ENCODE results near the gene DKKL1. TPM values are rescaled to one million over a fixed set of nuclear protein-coding genes. Genes with fewer than 3 reads are reported as not detected.

Gene DKKL1
- total RNA-seq, 1 donor from 2014 or later, result 2.1 TPM

DNA sequence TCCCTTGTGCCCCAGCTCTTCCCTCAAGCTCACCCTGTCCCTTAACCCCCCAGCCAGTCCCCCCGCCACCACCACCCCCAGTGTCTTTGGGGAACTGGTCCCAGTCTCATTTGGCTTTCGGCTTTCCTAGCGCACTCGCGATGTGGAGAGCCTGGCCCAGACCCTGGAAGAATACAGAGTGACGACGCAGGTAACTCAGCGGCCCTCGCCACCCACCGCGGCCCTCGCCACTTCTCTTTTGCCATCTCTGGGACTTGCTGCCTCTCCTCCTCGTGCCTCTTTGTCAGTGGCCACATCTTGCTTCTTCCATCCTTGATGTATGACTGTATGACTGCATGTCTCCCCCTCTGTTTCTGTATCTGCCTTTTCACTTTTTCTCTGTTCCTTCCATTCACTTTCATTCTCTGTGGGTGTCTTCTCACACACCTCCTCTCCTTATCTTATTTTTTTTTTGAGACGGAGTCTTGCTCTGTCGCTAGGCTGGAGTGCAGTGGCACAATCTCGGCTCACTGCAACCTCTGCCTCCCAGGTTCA is 43.9 kb downstream of the DKKL1 start:
- Mint-ChIP-seq H3K4me1 (ENCODE audit: low read depth) (peaks cover 7% of the 10 kb centered on the region), H3K4me3 (ENCODE audit: unreplicated experiment) (no peak overlapping the region), H3K36me3 (ENCODE audit: low read depth) (no peaks in the 10 kb centered on the region), H3K27me3 (ENCODE audit: low read depth) (peaks cover 3% of the 10 kb centered on the region), H3K9me3 (ENCODE audit: low read depth) (no peaks in the 10 kb centered on the region), H3K27ac (ENCODE audit: unreplicated experiment) (no peak overlapping the region)
- no peak for TF ChIP-seq CTCF (IDR thresholded peaks at IDR 0.05)
- DNase-seq (ENCODE audit: low spot score), result no peak

DNA sequence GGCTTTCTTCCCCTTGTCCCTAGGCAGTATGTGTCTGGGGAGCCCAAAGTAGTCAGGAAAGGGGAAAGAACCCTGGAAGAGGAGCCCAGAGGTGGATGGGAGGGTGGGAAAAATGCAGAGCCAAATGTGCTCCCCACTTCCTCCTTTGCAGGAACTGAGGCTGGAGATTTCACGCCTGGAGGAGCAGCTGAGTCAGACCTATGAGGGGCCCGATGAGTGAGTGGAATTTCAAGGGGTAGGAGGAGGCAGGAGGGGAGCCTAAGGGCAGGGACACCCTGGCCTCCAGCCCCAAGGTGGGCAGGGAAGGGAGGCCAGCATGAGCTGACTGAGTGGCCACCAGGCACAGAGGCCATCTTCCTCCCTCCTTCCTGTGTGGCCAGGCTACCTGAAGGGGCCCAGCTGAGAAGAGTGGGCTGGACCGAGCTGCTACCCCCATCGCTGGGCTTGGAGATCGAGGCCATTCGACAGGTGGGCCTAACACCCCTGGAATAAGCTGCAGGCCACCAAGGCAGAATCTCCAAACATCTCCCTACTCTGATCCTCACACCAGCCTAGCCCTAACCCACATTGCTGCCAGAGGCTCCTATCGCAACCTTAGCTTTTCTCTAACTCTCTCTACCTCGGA is 45.3 kb downstream of the DKKL1 start:
- peaks cover under 1% of the 10 kb centered on the region for H3K4me1 Mint-ChIP-seq (ENCODE audit: low read depth)
- DNase-seq (ENCODE audit: low spot score), result no peak
- no peak overlapping the region for H3K4me3 Mint-ChIP-seq (ENCODE audit: unreplicated experiment)
- TF ChIP-seq CTCF (IDR thresholded peaks at IDR 0.05), result no peak
- no peaks in the 10 kb centered on the region for H3K9me3 Mint-ChIP-seq (ENCODE audit: low read depth)
- no peak overlapping the region for H3K27ac Mint-ChIP-seq (ENCODE audit: unreplicated experiment)
- H3K27me3 Mint-ChIP-seq (ENCODE audit: low read depth), result peaks cover 3% of the 10 kb centered on the region
- H3K36me3 Mint-ChIP-seq (ENCODE audit: low read depth), result no peaks in the 10 kb centered on the region

DNA sequence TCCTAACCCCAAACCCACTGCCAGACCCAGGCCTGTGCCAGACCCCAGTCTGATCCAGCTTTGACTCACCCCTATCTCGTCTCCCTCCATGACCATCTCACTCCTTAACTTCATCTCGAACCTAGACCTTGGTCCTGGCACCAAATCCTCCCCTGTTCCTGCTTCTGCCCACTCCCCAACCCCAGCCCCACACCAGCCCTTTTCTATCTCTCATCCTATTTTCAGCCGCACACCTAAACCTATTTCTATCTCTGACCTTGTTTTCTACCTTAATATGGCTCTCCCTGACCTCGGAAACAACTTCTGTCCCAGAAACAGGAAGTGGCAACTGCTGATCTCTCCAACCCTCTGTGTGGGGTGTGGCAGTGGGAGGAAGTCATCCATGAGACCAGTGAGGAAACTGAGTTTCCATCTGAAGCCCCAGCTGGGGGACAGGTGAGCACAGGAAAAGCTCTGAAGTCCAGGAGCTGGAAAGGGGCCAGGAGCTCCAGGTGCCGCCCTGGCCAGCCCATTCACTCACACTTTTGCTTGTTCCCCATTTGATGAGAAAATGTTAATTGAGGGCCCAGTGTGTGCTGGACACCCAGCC is 45.9 kb downstream of the DKKL1 start:
- no peak for DNase-seq (ENCODE audit: low spot score)
- Mint-ChIP-seq H3K27me3 (ENCODE audit: low read depth) (peaks cover 3% of the 10 kb centered on the region), H3K9me3 (ENCODE audit: low read depth) (no peaks in the 10 kb centered on the region), H3K4me1 (ENCODE audit: low read depth) (no peaks in the 10 kb centered on the region), H3K36me3 (ENCODE audit: low read depth) (no peaks in the 10 kb centered on the region), H3K4me3 (ENCODE audit: unreplicated experiment) (no peak overlapping the region), H3K27ac (ENCODE audit: unreplicated experiment) (no peak overlapping the region)
- no peak for TF ChIP-seq CTCF (IDR thresholded peaks at IDR 0.05)

GRCh38 chr19:49411681-49412326 is 48.1 kb downstream of the DKKL1 start:
- Mint-ChIP-seq H3K36me3 (ENCODE audit: low read depth) (no peaks in the 10 kb centered on the region), H3K4me1 (ENCODE audit: low read depth) (no peaks in the 10 kb centered on the region), H3K27me3 (ENCODE audit: low read depth) (peaks cover 7% of the 10 kb centered on the region), H3K4me3 (ENCODE audit: unreplicated experiment) (no peak overlapping the region), H3K9me3 (ENCODE audit: low read depth) (no peaks in the 10 kb centered on the region), H3K27ac (ENCODE audit: unreplicated experiment) (no peak overlapping the region)
- DNase-seq (ENCODE audit: low spot score), result no peak
- TF ChIP-seq CTCF (IDR thresholded peaks at IDR 0.05), result no peak

DNA sequence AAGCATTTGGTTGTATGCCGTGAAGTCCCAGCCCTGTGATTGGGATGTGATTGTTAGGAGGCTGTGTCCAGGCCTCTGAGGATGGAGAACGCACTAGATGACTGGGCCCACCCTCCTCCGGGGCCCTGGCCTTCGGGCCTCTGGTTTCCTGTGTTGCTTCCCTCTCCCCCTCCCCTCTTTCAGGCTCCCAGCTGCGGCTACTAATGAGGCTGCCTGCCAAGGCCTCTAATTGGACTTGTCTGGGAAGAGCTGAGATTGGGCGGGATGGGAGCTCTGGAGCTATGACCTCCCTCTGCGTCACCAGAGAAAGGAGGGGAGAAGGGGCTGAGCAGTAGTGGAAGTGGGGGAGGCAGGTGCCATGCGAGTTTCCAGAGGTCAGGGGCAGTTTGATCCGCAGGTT is 49.7 kb downstream of the DKKL1 start:
- Mint-ChIP-seq H3K36me3 (ENCODE audit: low read depth) (no peaks in the 10 kb centered on the region), H3K27ac (ENCODE audit: unreplicated experiment) (no peak overlapping the region), H3K27me3 (ENCODE audit: low read depth) (peaks cover 14% of the 10 kb centered on the region), H3K4me3 (ENCODE audit: unreplicated experiment) (no peak overlapping the region), H3K4me1 (ENCODE audit: low read depth) (no peaks in the 10 kb centered on the region), H3K9me3 (ENCODE audit: low read depth) (no peaks in the 10 kb centered on the region)
- no peak for DNase-seq (ENCODE audit: low spot score)
- no peak for TF ChIP-seq CTCF (IDR thresholded peaks at IDR 0.05)
